NCI-H128 (cell line): ENCODE results near the gene KRT84.

Source experiments
- DNase-seq: peaks from one replicate; lab custom pipeline; 2025; ENCODE audit not compliant: unreplicated experiment; lab: John Stamatoyannopoulos, UW

KRT84 gene, protein sequence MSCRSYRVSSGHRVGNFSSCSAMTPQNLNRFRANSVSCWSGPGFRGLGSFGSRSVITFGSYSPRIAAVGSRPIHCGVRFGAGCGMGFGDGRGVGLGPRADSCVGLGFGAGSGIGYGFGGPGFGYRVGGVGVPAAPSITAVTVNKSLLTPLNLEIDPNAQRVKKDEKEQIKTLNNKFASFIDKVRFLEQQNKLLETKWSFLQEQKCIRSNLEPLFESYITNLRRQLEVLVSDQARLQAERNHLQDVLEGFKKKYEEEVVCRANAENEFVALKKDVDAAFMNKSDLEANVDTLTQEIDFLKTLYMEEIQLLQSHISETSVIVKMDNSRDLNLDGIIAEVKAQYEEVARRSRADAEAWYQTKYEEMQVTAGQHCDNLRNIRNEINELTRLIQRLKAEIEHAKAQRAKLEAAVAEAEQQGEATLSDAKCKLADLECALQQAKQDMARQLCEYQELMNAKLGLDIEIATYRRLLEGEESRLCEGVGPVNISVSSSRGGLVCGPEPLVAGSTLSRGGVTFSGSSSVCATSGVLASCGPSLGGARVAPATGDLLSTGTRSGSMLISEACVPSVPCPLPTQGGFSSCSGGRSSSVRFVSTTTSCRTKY

DNA sequence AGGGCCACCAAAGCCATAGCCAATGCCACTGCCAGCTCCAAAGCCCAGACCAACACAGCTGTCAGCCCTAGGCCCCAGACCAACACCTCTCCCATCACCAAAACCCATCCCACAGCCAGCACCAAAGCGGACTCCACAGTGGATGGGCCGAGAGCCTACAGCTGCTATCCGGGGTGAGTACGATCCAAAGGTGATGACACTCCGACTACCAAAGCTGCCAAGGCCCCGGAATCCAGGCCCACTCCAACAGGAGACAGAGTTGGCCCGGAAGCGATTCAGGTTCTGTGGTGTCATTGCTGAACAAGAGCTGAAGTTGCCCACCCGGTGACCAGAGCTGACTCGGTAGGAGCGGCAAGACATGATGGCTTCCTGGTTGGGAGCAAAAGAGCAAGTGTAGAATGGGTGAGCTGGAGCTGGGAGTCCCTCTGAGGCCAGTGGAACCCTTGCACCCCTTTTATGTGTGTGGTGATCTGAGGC lies at the start of gene KRT84:
TSS of gene KRT84 (minus strand) at position 427 of the 477 bp plus-strand sequence. CDS start at position 360, 67 bp downstream.
- DNase-seq, result no peak

DNA sequence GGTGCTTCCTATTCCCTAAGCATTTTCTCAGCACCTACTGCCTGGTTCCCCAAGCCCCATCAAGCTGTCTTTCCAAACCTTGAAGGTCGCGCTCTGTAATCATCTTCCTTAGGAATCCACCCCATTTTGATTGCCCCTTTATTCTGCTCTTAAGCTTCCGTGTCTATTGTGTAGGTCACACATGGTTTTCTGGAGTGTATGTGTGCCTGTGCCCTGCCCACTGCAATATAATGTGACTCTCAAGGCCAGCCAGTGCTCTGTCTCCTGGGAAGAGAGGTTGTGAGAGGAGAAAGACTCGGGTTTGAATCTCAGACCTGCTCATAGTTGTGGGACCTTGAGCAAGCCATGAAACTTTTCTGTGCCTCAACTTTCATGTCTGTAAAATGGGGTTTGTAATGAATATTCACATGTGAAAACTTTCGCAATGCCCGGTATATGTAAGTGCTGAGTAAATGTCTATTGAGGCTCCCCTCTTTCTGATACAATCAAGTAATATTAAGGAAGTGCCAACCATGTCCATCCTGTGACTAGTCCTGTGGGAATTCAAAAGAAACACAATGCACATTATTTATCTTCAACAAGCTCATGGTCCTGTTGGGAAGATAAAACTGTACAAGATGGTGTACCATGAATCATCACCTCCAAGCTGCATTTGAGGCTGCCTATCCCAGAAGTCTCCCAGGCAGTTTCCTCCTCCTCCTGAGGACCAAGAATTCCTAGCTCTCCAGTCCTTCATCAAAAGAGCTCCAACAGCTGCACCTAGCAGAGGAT lies 49.5 kb upstream of the KRT84 start:
- no peak for DNase-seq

GRCh38 chr12:52434081-52434733 lies 48.8 kb upstream of the KRT84 start, which contains the start of gene KRT75:
TSS of gene KRT75 (minus strand) at chr12:52434371. CDS start at chr12:52434304, 67 bp downstream.
- no peak for DNase-seq

GRCh38 chr12:52433501-52434080 lies 48.1 kb upstream of the KRT84 start:
- no peak for DNase-seq

DNA sequence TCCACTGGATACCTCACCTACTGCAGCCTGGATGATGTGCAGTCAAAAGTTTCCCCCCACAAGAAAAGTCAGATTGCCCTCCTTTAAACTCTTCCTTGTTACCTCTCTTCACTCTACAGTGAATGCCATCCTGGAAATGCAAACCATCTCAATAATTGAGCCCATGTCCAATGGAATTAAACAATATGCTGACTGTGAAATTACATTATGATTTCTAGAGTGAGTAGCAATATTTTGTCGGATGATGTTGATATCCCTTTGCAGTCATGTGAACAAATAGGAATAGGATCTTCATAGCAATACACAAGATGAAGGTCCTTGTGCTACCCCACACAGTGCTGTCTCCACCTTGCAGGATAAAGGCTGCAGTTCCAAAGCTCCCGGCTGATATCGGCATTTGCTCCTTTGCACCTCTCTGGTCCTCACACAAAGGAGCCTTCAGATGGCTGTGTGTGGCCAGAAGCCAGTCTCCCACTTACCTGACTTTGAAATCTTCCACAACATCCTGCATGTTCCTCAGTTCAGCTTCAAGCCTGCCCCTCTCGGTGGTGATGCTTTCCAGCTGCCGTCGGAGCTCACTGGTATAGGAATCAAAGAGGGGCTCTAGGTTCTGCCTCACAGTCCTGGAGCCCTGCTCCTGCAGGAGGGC lies 47.2 kb upstream of the KRT84 start:
- no peak for DNase-seq

GRCh38 chr12:52428121-52428520 lies 42.7 kb upstream of the KRT84 start:
- no peak for DNase-seq

GRCh38 chr12:52427083-52427482 lies 41.6 kb upstream of the KRT84 start:
- DNase-seq, result no peak

- no peak for DNase-seq
These were observed 40.6 kb upstream of the KRT84 start for GRCh38 chr12:52426034-52426433.

- no peak for DNase-seq
These were observed 40.0 kb upstream of the KRT84 start for GRCh38 chr12:52425466-52425865.

GRCh38 chr12:52423661-52424500 lies 38.4 kb upstream of the KRT84 start:
- DNase-seq, result peak; percentile 8

DNA sequence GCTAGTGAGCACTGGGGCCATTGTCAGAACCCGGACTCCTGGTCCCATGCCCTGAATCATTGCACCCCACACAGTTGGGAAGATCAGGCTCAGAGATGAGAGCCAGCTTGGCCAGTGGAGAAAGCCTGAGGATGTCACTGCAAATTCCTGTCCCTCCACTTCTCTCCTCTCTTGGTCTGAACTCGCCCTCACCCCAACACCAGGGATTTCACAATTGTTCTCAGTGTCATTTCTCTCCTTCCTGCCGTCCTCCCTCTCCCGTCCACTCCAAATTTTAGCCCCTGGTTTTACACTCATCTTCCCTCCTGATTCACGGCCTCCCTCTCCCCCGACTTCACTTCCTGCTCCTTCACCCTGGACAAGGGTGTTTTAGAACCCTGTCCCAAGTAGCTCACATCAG lies 37.6 kb upstream of the KRT84 start:
- DNase-seq, result no peak

- DNase-seq, result no peak
These were observed 34.2 kb upstream of the KRT84 start for GRCh38 chr12:52419656-52420055.

- DNase-seq, result no peak
These were observed 33.2 kb upstream of the KRT84 start for GRCh38 chr12:52418576-52419110.

GRCh38 chr12:52417740-52418139 lies 32.3 kb upstream of the KRT84 start:
- DNase-seq, result no peak

DNA sequence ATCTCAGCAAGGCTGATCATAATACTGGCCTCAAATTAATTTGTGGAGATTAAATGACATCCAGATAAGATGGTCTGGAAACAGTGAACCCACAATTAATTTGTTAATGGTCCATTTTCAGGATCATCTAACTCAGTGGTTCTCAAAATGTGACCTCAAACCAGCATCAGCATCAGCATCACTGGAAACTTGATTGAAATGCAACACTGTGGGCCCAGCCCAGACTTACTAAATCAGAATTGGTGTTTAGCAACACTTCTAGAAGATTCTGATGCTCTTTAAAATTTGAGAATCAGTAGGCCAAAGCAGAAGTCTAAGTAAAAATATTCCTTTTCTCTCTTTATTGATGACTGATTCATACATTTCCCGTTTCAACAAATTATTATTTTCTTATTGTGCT lies 31.3 kb upstream of the KRT84 start:
- no peak for DNase-seq

GRCh38 chr12:52415870-52416750 lies 30.7 kb upstream of the KRT84 start:
- DNase-seq, result no peak

GRCh38 chr12:52414936-52415335 lies 29.5 kb upstream of the KRT84 start:
- DNase-seq, result no peak

DNA sequence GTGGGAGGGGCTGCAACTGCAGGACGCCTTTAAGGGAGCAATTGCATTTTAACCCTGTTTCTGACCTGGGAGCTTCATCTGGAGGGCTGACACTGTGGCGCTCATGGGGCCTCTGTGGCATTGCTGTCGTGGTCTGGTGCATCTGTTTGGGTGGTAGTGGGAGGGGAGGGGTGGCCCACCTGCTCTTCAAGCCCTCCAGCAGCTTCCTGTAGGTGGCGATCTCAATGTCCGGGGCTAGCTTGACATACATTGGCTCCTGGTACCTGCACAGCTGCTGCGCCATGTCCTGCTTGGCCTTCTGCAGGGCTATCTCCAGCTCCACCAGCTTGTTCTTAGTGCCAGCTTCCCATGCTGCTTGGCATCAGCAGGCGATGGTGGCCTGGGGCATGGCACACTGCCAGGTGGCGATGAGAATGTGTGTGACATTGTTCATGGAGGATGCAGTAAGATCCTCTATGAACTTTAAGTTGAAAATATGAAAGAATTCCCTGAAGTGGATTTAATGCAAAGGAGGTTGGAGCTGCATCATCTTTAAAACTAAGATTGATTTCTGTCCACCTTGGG lies 28.4 kb upstream of the KRT84 start:
- no peak for DNase-seq
